IPS-18c (cell line): ENCODE results near the gene LTF.
"Not testable (repeated sequence)": the region's sequence is repeated elsewhere in the genome, so short reads cannot be mapped to it uniquely, and the experiment has no call there.

Source experiments
- H3K4me3 ChIP-seq: 2 replicates; pipeline ENCODE4 v1.7.0; 2013; ENCODE audit warnings: low read depth, mild to moderate bottlenecking, low read length, moderate library complexity; ENCODE audit not compliant: insufficient read depth
- H3K9me3 ChIP-seq: one replicate; pipeline ENCODE4 v1.6.1; 2013; ENCODE audit warnings: mild to moderate bottlenecking, low read length, moderate library complexity; ENCODE audit not compliant: control insufficient read depth, insufficient read depth

Gene LTF

GRCh38 chr3:46395210-46395661 is 69.5 kb downstream of the LTF start:
- H3K4me3 ChIP-seq, result no peak overlapping the region
- H3K9me3 ChIP-seq, result no peaks in the 10 kb centered on the region

GRCh38 chr3:46393554-46394434 is 70.9 kb downstream of the LTF start:
- no peaks in the 10 kb centered on the region for H3K9me3 ChIP-seq
- no peak overlapping the region for H3K4me3 ChIP-seq

GRCh38 chr3:46393011-46393410 is 71.7 kb downstream of the LTF start:
- Histone ChIP-seq H3K4me3 (no peak overlapping the region), H3K9me3 (no peaks in the 10 kb centered on the region)

- not testable (repeated sequence) for H3K4me3 ChIP-seq, H3K9me3 ChIP-seq
These were observed 73.2 kb downstream of the LTF start for GRCh38 chr3:46391526-46391925.

GRCh38 chr3:46389306-46389705 is 75.4 kb downstream of the LTF start:
- Histone ChIP-seq H3K9me3 (peaks cover 3% of the 10 kb centered on the region), H3K4me3 (no peak overlapping the region)

- not testable (repeated sequence) for H3K4me3 ChIP-seq, H3K9me3 ChIP-seq
These were observed 75.9 kb downstream of the LTF start for GRCh38 chr3:46388847-46389246.

GRCh38 chr3:46386205-46386604 is 78.5 kb downstream of the LTF start:
- H3K4me3 ChIP-seq, result no peak overlapping the region
- peaks cover 3% of the 10 kb centered on the region for H3K9me3 ChIP-seq
